Measurements from ENCODE around the gene IGF2BP3. TPM values are rescaled to one million over a fixed set of nuclear protein-coding genes. Genes with fewer than 3 reads are reported as not detected.
"Not testable (repeated sequence)": the region's sequence is repeated elsewhere in the genome, so short reads cannot be mapped to it uniquely, and the experiment has no call there.

The IGF2BP3 gene
- total RNA-seq = 1.7 and 2.2 TPM in 2 replicates

DNA sequence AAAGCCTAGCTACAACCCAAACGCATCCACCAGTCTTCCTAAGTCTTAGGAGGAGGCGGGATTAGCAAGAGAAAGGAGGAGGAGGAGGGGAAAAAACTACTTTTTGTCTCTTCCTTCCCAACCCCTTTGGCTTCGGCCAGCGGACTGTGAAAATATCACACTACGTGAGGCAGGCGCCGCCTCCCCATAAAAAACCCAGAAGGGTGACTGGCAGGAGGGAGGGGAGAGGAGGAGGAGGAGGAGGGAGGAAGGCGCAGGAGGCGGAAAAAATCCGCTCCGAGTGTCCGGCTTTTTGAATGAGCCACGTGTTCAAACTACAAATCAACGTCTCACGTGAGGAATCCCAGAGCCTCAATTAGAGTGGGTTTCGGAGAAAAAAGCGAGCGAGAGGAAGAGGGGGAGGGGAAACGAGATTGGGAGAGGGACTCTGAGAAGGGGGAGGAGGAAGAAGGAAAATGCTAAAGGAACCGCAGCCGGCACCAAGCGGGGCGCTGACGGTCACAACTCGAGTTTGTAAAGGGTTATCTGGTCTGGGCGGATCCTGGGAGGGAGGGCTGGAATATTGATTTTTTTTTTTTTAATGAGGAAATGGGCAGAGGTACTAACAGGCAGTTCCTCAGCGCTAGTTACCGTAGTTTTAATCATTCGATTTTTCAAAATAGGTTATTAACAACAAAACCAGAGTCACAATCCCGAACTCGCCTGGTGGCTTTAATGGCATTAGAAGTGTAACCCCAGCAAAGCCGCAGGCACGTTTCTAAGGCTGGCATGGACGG, at the start of gene IGF2BP3:
Gene IGF2BP3 (minus strand): TSS at position 162 of the 776 bp plus-strand sequence. CDS start 381 bp downstream, outside the sequence.
- intact Hi-C loops (cut with micrococcal nuclease) = loop anchor here (1.0 to 10.0 kb wide), 9 partner anchors 61 to 1526 kb away; partner anchors contain the start of genes CCDC126, CDCA7L, GSDME and KLHL7

DNA sequence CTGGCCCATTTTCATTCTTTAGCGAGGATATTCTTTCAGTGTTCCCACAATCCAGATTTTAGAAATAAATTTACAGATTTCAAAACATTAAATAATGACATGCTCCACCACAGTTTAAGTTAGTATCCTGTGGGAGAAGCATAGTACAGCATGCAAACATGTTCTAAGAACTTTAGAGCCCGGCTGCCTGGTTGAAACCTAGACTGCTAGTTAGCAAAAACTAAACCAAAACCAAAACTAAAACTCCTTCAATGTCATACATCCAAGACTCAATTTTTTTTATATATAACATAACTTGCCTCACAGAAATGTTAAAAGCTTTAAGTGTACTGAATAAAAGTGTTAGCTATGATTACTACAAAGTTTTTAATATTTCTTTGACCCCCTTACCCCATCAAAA, 44.5 kb upstream of the IGF2BP3 start:
- intact Hi-C loops (cut with micrococcal nuclease) = loop anchor here (1.0 kb wide), 2 partner anchors 12 to 16 kb away; no protein-coding TSS in a partner anchor

DNA sequence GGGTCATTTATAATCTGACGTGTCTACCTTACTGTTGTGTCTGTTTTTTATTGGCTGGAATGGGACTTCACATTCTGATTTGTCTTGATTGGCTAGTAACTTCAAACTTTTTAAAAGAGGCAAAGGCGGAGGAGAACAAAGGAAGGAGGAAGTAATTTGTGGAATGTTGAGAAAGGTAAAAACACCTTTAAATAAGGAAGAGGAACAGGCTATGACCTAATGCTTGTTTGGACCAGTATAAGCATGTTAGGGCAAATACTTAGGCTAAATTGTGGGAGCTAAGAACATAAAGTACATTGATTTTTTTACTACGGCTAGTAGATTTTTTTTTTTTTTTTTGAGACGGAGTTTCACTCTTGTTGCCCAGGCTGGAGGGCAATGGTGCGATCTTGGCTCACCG, 43.5 kb upstream of the IGF2BP3 start:
- intact Hi-C loops (cut with micrococcal nuclease) = not testable (repeated sequence)

DNA sequence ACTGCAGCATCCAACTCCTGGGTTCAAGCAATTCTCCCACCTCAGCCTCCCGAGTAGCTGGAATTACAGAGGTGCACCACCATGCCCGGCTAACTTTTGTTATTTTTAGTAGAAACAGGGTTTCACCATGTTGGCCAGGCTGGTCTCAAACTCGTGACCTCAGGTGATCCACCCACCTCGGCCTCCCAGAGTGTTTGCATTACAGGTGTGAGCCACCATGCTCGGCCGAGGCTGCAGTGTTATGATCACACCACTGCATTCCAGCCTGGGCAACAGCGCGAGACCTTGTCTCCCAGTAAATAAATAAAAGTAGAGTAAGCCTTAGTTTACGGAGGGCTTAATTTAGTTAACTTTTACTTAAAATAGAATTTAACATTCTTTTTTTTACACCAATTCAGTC, 23.7 kb upstream of the IGF2BP3 start:
- intact Hi-C loops (cut with micrococcal nuclease) = no loop called here

DNA sequence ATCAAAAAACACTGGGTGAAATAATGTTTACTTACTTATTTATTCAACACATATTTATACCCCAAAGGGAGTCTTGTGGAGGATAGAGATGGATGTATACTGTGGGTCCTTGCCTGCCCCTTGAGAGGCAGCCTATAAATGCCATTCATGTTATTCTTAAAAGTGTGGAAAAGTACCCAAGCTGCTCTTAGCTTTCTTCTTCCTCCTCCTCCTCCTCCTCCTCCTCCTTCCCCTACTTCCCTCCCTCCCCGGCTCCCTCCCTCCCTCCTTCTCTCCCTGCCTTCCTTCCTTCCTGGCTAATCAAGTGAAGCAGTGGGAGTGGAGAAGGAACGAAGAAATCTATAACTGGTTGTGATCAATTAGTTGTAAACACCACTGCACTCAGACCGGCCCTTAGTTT, 21.2 kb upstream of the IGF2BP3 start:
- intact Hi-C loops (cut with micrococcal nuclease) = no loop called here

DNA sequence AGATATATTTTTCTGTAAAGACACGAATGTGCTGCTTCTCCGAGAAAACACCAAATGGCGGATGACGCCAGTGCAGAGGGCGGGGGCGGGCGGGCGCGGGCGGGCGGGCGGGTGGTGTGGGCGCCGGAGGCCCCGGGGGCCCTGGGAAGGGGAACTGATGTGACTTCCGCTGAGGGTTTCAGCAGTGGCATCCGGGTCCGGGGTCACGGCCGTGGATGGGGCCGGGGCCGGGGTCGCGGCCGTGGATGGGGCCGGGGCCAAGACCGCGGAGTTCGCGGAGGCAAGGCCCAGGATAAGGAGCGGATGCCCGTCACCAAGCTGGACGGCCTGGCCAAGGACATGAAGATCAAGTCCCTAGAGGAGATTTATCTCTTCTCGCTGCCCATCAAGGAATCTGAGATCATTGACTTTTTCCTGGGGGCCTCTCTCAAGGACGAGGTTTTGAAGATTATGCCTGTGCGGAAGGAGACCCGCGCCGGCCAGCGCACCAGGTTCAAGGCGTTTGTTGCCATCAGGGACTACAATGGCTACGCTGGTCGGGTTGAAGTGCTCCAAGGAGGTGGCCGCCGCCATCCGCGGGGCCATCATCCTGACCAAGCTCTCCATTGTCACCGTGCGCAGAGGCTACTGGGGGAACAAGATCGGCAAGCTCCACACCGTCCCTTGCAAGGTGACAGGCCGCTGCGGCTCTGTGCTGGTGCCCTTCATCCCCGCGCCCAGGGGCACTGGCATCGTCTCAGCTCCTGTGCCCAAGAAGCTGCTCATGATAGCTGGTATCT, 20.3 kb upstream of the IGF2BP3 start:
- intact Hi-C loops (cut with micrococcal nuclease) = loop anchor here (1.0 kb wide), 3 partner anchors 13 to 40 kb away; no protein-coding TSS in a partner anchor

DNA sequence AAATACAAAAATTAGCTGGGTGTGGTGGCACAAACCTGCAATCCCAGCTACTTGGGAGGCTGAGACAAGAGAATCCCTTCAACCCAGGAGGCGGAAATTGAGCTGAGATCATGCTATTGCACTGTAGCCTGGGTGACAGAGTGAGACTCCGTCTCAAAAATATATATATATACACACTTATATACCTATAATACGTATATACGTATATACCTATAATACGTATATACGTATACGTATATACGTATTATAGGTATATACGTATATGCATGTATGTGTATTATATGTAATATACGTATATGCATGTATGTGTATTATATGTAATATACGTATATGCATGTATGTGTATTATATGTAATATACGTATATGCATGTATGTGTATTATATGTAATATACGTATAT, 18.4 kb upstream of the IGF2BP3 start:
- intact Hi-C loops (cut with micrococcal nuclease) = not testable (repeated sequence)

DNA sequence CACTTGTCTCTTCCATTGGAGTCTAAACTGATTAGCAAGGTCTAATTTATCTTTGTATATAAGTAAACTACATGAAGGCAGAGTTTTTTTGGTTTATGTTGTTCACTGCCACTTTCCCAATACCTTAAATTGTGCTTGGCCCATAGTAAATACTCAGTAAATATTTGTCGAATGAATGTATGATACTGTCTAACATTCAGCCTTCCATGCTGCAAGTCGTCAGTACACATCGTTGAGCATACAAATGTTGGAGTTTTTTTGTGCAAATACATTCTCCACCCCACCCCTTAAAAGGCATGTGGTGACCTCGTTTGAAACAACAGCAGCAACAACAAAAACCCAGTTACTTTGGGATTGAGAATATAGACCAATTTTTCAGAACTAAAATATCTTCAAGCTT, 17.4 kb upstream of the IGF2BP3 start:
- intact Hi-C loops (cut with micrococcal nuclease) = no loop called here

DNA sequence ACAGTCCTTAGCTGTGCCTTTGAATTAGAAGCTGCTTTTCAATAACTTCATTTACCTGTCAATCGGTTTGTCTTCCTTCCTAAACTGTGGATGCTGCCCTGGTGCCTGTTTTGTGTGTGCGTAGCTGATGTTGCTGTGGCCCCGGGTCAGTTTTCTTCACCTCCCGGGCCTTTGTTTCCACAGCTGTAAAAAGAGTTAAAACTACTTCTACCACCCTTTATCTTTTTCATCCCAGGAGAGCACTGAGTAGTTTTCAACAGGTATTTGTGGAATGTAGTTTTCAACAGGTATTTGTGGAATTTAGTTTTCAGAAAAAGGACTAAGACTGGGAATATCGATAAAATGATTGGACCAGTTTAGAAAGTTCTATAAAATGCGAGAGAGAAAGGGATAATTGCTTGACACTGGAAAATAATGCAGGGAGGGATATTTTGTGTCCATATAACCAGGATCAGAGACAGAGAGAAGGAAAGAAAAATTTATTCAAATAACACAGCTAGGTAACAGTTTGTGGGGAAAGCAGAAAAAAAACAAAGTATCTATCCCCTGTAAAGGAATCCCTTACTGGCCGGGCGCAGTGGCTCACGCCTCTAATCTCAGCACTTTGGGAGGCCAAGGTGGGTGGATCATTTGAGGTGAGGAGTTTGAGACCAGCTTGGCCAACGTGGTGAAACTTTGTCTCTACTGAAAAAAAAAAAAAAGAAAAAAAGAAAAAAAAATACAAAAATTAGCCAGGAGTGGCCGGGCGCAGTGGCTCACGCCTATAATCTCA, 15.9 kb upstream of the IGF2BP3 start:
- intact Hi-C loops (cut with micrococcal nuclease) = no loop called here

DNA sequence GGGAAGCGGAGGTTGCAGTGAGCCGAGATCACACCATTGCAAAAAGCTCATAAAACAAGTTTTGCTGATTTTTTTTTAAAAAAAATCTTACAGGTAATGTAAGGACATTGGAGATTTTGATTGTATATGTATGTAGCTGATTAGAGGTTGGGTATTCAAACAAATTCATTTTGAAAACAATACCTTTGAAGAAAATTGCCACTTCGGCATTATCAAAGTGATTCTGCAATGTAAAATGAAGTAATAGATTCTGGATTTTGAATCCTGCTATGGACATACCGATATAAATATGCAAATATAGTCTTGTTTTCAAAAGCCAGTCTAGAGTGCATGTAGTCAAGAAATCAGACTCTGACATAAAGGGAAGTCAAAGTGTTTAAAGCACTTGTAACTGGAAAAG, 12.4 kb upstream of the IGF2BP3 start:
- intact Hi-C loops (cut with micrococcal nuclease) = no loop called here

DNA sequence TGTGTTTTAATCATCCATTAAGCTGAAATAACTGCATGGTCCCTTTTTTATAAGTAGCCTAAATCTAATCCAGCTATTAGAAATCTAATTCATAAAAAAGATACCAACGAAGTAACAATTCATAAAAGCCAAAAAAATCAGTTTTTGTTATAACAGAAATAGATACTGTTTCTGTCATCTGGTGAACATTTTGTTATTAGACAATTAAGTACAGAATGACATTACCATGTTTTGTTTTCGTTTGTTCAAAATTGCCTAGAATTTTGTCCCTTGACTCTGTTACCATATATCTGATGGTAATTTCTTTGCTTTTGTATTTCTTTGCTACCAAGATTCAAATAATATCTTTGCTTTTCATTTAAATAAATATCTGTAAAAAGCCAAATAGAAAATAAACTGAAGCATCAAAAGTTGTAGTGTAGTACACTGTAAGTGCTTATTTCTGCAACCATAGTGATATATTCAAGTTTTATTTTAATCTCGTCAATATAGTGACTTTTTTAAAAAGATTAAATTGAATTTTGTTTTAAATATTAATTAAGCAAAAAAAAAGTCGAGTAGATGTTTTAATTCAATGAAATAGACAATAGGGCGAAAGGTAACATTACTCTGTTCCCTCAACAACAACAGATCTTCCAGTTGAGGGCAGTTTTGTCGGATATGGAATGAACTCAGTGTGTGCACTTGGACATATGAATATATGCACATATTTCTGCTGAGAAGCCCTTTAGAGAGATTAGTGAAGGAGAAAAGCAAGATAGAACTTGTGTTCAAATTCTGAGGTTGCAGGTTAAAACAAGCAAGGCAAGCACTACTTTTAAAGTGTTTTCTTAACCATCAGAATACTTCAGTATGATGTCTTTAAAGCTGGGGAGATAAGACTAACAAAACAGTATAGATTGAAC, 7.9 kb upstream of the IGF2BP3 start:
- intact Hi-C loops (cut with micrococcal nuclease) = loop anchor here (1.0 to 10.0 kb wide), 2 partner anchors 12 to 1533 kb away; partner anchors contain the start of gene CDCA7L

DNA sequence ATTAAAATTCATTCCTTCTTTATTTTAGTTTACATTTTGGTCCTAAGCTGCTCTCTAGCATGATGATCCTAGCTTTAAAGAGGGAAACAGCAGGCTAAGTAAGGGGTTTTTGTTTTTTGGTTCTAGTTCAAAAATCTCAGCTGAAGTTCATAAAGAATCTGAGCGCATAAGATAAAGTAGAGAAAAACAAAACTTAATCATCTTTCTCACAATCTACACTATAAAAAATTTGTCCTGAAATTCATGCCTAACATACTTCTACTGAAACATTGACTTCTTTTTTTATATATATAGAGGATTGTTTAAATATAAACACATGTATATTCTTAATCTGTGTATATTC, 6.8 kb upstream of the IGF2BP3 start:
- intact Hi-C loops (cut with micrococcal nuclease) = loop anchor here (1.0 to 10.0 kb wide), 2 partner anchors 13 to 1532 kb away; partner anchors contain the start of gene CDCA7L

DNA sequence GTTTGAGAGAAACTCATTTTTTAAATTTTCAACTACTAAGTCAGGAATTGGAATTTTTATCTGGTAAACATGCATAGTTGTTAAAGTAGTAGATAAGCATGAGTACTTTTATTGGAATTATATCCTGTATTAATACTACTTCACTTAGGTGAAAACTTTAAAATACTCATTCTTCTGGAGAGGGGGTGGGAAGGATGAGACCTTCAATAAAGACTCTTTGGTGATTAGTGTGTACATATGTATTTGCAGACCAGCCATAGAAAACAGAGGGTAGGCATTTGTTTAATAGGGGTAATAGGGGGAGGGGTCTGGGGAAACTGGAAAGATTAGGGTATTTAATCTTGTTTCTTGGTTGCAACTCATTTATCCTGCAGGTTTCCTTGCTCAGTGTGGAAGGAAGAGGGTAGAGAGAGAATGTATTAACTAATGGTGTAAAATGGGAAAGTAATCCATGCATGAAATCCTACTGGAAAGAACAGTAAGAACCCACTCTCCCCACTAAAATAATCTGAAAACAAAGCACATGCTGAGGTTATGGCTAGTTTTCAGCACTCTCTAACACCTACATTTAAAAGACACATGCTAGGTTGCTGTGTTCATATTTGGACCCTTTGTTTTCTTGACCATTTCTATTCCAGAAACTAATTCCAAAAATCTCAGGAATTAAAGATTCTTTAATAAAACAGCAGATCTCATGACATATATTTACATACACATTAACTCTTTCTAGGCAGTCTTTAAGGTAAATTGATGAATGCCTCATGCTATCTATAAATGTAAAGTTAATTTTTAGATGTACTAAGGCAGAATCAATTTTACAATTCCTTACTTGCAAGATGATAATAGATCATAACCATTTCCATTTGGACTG, 6.2 kb upstream of the IGF2BP3 start:
- intact Hi-C loops (cut with micrococcal nuclease) = loop anchor here (1.0 to 10.0 kb wide), 2 partner anchors 14 to 1532 kb away; partner anchors contain the start of gene CDCA7L

DNA sequence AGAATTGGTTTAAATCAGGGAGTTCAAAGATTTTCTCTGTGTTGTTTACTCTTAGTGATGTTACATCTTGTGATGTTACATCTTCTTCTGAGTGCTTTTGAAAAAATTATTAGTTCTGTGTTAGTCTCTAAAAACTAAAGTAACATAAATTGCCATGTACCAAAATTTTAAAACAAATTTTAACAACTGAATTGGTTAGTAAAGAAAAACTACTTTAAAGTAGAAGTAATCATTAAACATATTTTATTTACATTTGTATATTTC, 5.2 kb upstream of the IGF2BP3 start:
- intact Hi-C loops (cut with micrococcal nuclease) = loop anchor here (1.0 to 10.0 kb wide), 4 partner anchors 8 to 1705 kb away; partner anchors contain the start of gene CDCA7L

DNA sequence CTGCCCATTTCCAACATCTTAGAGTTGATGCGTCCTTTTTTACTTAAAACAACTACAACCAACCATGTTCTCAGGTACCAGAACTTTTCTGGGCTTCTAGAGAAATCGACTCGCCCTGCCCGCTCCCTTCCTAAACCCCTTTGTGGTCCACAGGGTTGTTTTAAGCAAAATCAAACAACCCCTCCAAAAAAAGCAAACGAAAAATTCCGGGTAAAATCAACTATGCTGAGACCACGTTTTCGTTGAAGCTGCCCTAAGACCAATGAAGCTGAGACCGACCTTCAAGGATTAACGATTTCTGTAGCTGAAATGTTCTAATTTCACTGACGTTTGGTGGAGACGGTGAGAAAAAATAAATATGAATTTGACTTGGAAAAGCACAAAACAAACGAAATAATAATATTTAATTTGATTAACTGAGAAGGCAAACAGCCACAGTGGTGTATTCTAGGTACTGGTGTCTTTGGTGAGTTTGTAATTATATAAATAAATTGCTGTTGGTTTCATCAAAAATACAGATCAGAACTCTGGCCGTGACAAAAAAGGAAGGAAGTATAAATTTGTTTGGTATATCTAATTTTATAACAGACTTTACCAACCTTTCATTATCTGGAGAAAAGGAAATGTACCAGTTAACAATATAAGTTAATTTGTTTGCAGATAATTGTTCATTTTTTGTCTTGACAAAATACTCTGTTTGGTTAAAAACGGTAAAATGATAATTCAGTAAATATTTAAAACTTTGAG, 4.7 kb upstream of the IGF2BP3 start:
- intact Hi-C loops (cut with micrococcal nuclease) = loop anchor here (1.0 to 10.0 kb wide), 12 partner anchors 8 to 1706 kb away; partner anchors contain the start of genes CCDC126, CDCA7L, CYCS and KLHL7

DNA sequence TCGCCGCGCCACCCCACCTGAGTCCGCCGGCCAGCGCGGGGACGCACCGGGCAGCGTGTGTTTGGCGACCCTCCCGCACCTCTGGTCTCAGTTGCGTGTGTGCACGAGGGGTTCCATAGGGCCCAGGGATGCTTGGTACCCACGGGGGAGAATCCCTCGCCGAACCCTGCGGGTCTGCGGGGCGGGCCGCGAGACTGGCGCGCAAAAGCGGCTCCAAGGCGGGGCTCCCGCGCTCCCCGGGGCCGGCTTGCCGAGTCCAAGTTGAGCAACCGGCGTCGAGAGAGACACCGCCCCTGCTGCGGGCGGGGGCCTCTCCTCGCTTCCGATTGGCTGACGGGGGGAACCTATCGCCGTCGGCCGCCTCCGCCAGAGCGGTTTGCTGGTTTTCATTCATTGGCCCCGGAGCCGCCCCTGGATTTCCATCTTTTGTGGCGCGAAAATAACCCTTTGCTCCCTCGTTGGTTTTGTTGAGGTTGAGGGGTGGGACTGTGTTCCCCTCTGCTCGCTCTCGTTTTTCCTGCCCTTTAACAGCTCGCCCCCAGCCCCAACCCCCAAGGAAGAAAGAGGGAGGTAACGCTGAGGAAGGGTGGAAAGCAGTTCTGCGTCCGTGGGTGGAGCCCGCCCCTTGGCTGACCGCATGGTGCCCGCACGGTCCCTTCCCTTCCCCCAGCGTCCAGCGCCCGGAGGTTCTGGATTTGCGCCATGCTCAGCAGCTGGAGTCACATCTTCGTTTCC, 4.0 kb upstream of the IGF2BP3 start:
- intact Hi-C loops (cut with micrococcal nuclease) = loop anchor here (1.0 to 10.0 kb wide), 11 partner anchors 56 to 1707 kb away; partner anchors contain the start of genes CCDC126, CDCA7L, CYCS and KLHL7

DNA sequence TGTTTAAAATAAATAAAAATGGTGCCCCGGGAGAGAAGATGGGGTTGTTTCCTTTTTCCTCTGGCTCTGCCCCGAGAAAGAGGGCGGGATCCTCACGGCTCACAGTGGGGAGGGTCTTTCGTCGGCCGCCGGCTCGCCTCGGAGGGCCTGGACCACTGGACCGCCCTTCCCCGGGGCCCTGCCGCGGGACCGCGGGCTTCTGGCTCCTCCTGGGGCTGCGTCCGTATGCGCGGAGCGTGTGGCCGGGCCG, 3.5 kb upstream of the IGF2BP3 start:
- intact Hi-C loops (cut with micrococcal nuclease) = loop anchor here (1.0 to 10.0 kb wide), 12 partner anchors 57 to 1707 kb away; partner anchors contain the start of genes CCDC126, CDCA7L, CYCS and HYCC1

All from T-helper 1 cell treated with Interleukin-12 subunit alpha and Interleukin-12 subunit beta and Interleukin-4 antibody, amounts not matched to agents 30 ng/mL and 1 ng/mL, for 36 hours (primary cell).